HG02973 (cell line): ENCODE results near the gene SYTL3.
"Not testable (repeated sequence)": the region's sequence is repeated elsewhere in the genome, so short reads cannot be mapped to it uniquely, and the experiment has no call there.

ENCODE experiments used
- ATAC-seq: cut with Tn5 transposase; IDR thresholded peaks from one replicate; pipeline ENCODE4 v1.9.1; 2021; ENCODE audit warnings: moderate library complexity; ENCODE audit not compliant: unreplicated experiment

The SYTL3 gene

DNA sequence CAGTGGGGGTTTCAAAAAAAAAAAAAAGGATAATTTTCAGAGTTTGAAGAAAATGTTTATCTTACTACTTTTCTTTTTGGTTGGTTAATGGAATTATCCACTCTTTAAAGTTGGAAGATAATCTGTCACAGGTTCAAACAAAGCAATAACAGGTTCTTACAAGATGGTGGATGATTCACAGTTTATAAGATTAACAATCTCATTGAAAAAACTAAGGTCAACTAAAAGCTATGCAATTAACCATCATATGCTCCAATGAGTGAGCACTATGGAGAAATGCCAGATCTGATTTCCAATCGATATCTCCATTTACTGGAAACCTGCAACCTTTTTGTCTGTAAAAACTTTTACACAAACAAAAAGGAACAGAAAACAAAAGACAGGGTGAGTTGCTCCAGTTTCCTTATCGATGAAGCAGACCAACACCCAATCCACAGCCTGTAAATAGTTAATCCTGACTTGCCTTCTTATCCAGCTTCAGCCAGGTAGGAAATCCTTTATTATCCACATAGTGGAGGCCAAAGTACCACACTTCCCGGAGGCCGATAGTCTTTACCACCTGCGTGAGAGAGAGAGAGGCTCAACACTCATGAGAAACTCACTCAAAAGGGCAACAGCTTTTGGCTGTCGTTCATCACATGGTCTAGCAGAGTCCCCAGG, 136.9 kb downstream of the SYTL3 start:
- no peak for ATAC-seq

DNA sequence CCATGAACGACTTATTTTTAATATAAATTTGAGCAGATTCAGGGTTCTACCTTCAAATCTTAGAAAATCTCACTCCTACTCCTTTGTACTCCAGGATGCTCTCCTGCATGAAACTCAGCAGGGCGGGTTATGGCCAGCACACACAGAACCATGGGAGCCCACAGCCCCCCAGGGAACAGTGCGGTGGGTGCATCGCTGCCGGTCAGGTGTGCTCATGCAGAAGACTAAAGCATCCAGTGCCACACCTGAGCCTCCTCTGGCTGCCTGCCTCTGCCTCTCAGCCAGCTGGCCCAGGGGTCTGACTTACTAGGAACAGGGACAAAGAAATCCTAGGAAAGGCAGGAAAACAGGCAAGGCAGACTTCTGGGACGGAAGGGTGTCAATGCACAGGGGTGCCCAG, 137.5 kb downstream of the SYTL3 start:
- ATAC-seq: no peak

DNA sequence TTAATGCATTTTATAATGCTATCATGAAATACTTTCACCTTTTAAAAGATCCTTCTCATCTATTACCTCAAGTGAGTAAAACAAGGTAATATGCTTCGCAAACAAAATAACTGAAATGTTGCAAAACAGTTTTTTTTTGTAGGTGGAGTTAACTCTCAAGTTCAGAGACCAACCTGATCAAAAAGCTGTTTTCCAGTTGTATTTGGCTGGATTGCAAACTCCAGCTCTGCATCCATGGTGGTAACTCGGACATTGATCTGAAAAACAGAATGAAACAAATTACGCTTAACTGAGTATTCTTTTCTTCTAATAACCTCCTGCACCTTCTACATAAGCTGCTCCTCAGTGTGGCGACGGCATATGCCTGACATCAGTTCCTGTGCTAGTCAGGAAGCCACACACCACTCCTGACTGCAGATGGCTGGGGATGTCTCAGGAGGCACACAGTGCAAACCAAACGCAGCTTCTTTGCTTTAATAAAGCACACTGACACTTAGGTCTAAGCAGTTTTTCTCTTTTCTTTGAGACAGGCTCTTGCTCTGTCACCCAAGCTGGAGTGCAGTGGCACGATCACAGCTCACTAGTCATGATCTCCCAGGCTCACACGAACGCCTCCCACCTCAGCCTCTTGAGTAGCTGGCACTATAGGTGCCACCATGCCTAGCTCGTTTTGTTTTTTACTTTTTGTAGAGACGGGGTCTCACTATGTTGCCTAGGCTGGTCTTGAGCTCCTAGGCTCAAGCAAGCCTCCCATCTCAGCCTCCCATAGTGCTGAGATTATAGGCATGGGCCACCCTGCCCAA, 139.5 kb downstream of the SYTL3 start:
- ATAC-seq: no peak

DNA sequence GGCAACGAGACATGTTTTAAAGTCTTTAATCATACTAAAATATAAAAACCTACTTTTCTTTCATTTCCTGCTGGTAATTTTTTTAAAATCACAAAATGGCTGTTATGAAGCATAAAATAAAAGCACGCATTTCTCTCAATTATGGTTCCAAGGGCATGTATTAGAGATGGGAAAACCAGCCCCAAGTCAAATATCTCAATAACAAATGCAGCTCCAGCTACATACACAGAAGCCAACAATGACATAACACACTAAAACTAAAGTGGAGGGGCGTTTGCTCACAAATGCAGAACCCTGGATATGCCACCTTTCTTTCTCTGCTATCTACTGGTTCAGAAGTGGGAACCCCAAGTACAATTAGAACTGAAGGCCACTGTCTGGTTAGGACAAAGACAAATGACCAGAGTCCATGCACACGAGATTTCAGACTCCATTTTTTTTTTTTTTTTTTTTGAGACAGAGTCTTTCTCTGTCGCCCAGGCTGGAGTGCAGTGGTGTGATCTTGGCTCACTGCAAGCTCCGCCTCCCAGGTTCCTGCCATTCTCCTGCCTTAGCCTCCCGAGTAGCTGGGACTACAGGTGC, 141.5 kb downstream of the SYTL3 start:
- ATAC-seq: no peak

DNA sequence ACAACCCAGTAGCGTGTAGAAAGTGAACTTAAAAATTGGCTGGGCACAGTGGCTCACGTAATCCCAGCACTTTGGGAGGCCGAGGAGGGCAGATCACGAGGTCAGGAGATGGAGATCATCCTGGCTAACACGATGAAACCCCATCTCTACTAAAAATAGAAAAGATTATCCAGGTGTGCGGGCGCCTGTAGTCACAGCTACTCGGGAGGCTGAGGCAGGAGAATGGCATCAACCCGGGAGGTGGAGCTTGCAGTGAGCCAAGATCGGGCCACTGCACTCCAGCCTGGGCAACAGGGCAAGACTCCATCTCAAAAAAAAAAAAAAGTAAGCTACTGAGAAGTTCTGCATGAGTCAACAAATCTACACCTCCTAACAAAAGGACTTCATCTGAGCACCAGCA, 142.7 kb downstream of the SYTL3 start:
- not testable (repeated sequence) for ATAC-seq

DNA sequence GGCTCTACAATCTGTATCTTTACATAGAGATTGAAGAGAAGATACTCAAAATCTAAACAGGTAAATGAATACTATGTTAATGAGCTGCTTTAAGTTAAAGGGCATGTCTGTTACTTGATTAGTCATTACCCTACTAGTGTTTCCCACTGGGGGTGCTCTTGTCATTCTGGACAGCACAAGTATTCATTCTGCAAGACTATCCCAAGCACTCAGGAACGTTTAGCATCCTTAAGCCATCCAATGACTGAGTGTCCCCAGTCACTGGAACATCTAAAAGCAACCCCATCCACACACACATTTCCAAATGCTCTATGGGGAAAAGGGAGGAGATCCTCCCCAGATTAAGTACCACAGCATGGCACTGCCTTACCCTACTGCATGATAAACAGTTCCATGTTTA, 143.6 kb downstream of the SYTL3 start:
- ATAC-seq: peak; percentile 44

DNA sequence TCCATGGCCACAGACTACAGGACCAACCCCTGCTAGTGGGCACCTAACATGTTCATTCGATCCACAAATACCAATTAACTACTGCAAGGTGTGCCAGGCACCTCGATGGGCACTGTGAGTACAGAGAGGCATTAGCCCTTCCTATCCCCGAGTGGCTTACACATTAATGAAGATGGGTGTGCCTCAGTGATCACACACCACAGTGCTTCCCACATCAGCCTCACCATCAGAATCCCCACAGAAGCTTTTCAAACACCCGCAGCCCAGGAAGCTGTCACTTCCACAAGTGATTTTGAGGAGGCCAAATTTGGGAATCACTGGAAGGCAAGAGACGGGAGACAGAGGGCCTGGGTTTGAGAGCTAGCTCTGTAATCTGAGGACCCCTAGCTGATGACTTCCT, 145.7 kb downstream of the SYTL3 start:
- ATAC-seq: no peak

DNA sequence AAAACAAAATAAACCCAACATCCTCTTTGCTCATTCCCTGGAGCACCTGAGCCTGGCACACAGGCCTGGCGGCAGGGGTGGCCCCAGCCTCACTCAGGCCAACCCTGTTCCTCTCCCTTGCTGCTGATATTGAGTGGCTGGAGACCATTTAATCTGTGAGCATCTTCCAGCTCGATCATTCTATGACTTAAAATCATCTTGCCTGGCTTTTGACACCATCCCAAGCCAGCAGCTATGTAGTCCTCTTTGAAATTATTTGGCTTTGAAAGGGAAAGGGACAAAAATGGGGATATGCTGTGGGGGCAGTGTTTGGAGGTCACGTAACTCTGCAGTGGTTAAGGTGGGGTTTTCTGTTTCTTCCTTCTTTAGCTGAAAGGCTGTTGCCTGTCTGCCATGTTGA, 146.5 kb downstream of the SYTL3 start:
- ATAC-seq: no peak

DNA sequence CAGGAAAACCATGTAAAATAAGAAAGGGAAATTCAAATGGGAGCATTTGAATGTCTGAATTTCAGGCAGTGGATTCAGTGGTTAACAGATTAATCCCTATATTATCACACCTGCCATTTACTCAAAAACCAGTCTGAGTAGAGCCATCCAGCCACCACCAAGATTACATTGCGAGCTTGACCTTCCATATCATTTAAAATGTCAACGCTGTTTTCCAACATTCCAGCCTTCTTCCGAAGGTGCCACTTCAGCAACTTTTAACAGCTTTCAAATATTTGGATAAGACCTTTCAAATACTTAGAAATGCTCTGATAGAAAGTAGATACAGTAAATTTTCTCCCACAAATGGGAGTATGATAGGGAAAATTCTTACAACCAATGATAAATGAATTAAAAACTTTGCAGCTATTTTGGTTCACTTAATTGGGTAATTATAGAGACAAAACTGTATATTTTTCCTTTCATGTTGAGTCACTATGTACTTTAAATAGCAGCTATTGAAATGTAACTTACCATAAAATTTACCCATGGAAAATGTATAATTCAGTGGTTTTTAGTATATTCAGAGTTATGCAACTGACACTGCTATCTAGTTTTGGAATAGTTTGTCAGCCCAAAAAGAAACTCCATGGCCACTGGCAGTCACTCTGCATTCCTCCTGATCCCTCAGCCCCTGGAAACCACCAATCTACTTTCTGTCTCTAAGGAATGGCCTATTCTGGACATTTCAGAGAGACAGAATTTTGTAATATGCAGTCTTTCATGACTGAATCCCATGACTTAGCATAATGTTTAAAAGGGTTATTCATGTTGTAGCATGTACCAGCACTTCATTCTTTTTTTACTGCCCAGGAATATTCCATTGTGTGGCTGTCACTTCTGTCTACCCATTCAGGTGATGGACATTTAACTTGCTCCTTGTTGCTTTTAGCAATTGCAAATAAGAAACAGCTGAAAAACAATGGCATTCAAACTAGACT, 147.8 kb downstream of the SYTL3 start:
- ATAC-seq: no peak

DNA sequence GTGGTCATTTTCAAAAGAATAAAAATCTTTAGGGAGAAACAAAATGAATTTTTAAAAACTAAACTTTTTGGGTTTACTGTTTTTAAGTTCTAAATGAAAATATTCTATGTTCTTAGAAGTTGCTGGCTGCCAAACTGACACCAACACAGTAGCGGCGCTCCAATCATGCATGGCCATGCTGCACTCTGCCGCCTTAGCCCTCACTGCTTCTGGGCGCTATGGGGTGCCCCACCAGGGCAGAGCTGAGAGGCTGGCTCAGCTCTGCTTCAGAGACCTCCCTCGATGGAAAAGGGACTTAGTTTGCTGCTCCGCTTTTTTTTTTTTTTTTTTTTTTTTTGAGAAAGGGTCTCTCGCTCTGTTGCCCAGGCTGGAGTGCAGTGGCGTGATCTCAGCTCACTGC, 148.5 kb downstream of the SYTL3 start:
- no peak for ATAC-seq

DNA sequence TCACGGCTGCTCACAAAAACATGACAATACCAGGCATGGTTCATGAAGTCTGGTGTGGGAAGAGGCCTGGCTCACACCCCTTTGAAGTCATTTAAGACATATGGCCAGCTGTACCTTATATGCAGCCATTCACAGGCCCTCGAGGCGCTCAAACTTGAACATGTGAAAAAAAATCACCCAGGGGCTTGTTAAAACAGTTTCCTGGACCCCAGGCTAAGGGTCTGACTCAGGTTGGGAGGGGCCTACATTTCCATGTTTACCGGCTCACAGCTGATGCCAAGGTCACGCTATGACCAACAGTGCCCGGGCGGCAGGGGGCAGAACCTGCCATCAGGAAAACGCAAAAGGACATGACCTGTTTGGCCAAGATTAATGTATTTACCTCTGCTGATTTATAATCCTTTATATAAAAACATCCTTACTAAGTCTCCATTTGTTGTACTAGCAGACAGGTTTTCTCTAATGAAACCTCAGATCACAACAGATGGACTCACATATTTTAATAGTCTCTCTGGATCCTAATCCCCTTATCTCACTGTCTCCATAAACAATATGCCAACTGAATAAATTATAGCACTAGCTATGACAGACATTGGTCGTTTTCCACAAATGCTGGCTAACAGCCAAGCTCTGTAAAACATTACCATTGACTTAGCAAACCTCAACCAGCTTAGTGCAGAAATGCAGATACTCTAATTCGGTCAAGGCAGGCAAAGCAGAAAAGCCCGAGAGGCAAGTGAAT, 149.4 kb downstream of the SYTL3 start:
- no peak for ATAC-seq

DNA sequence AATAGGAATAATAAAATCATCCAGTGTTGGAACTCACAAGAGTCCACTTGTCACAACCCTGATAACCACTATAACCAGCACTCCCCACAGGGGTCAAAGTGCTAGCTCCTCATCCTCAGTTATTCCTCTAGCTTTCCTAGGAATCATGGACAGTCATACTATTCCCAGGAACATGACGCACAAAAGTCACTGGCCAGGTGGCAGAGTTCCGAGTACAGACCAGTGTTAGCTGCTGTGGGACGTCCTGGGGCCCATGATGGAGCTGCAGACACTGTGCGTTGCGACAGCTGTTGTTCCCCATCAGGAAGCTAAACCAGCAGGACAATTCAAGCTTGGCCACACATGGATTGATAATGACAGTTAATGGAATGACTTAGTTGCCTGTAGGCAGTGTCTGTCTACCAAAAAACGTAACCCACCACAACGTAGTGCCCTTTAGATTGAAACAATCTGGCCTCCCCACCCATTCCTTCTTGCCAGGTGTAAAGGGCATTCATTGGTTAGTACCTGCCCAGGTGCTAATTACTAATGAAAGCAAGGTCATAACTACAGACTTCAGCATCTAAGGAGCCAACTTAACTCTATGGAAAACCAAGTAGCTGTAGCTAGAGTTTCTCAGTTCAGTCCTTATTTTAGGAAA, 151.9 kb downstream of the SYTL3 start:
- ATAC-seq: no peak

DNA sequence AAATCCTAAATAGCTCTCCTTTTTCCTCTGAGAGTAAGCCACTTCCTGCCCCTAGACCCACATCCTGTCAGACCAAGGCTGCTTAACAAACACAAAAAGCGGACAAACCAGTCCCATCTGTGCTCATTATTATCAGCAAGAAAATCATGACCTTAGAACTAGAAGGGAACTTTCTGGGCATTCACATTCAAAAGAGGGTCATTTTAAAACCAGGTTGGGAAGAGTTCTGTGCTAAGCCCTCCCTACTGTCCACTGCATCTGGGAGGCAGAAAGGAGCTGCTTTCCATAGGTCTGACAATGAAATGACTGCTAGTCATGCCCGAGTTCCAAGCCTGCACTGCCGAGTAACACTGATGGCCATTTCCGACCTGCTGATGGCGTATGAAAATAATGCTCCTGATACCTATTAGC, 153.9 kb downstream of the SYTL3 start:
- ATAC-seq: peak; percentile 61

DNA sequence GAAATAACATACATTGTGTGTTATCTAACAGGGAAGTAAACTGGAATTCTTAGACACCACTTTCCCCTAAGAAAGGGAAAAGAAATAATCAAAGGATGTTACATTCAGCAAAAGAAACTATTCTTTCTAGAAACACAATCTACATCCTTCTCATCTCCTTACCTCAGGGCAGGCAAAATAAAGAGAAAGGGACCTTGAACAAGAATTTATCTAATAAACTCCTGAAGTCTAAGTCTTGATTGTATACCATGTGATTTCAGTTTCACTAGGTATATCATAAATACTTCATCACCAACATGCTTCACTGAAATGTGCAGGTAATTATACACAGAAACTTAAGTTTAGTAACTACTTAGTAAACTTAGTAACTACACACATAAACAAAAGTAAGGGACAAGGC, 154.4 kb downstream of the SYTL3 start:
- no peak for ATAC-seq

DNA sequence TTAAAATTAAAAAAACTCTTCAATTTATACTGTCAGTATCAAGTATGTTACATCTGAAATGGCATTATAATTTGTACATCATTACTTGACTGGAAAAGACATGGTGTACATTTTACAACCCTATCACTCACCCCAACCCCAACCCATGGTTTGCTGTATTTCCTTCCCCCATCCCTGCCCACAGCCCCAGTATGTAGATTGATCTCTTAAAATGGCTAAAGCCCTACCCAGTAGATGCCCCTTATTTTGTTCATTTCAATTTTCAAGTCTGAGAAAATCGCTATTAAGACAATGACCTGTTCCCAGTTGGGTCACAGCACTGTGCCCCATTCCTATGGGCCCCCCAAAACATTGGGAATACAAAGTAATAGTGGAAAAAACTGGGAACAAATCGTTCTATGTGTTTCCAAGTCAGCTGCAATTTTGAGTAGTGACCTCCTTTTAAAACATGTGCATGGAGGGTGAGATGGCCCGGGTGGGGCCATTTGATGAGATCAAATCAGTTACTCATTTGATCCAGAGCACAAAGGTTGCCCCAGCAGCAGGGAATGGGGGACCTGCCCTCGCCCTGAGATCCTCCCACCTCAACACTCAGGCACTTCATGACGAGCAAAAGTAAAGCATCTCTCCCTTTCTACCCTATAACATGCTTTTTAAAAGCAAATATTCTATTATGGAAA, 156.0 kb downstream of the SYTL3 start:
- no peak for ATAC-seq

DNA sequence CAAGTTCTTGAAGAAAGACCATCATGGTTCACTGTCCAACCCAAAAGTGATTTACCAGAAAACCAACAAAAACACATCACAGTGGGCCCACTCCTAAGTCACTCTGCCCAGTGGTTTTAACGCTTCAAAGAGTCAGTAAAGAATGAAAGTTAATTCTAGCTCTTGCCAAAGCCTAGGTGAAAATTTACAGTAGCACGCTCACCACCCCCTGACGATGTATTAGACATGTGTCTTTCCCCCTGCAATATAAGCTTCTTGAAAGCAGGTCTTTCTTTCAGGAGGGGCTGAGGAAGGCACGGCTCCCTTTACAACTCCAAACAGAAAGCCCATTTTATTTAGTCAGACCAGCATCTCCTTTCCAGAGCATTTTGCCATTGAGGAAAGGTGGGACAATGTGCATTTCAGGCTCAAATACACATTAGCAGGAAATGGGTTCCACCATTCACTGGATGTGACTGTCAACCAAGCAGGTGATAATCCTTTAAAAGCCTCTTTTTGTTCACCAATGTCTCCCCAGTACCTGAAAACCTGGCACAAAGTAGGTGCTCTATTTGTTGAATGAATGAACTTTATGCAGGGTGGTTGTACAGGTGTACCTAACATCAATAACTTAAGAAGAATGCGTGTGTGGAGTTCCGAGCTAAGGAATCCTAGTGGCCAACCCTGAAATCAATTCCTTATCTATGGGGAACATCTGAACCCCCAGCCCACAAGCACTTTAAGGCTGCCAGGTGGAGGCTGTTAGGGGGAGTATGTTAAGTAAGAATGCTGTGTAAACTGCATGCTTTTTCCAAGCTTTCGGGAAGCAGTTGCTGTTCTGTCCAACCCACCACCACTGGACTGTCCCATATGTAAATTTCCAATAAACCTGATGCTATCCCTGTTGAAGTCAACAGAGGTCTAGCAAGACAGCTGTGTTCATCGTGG, 157.9 kb downstream of the SYTL3 start:
- ATAC-seq: no peak

DNA sequence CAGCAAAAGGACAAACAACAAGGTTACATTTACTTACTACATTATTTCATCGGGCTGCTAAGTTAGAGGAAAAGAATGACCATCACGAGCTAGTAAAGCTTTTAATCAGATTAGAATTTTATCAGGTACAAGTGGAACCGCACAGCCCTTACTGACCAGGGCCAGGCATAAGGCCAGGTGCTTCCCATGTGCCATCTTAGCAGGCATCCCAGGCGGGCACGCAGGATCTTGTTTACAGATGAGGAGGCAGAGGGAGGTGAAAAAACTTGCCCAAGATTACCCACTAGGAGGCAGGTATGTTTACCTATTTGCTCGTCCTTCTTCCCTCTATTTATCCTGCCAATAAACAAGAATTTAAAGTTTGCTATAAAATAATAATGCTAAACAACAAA, 158.6 kb downstream of the SYTL3 start:
- ATAC-seq: no peak

DNA sequence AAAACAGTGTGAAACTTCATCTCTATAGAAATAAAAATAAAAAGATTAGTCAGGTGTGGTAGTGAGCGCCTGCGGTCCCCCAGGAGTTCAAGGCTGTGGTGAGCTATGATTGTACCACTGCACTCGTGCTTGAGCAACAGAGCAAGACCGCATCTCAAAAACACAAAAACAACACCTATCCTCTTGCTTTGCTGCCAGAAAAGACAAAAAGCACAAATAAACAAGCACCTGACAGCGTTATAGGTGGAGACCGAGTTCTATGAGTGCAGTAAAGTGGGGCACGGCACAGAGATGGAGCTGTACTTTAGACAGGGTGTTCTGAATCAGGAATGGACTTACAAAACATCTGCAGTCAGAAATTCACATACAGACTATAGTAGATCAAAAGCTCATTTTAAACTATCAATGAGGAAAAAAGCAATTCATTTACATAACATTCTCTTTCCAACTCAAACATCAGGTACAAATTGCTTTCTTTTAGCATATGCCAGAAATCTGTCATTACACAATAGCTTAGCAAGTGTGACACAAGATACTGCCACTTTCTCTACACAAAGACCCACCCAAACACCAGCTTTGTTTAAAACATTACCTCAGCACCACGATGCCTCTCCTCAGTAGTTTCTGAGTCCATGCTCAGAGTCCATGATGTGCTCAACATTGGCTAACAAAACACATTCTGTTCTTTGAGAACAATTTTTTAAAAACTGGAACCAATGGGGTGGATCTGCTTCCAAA, 159.3 kb downstream of the SYTL3 start:
- ATAC-seq: peak; percentile 61
